GM18868 (cell line): ENCODE measurements around the gene KTN1.
A peak's percentile ranks its signal among the peaks of the same experiment; 100 is the strongest.

Source experiments
- ATAC-seq: cut with Tn5 transposase; IDR thresholded peaks from one replicate; pipeline ENCODE4 v1.9.1; 2021; ENCODE audit warnings: mild to moderate bottlenecking, moderate library complexity; ENCODE audit not compliant: unreplicated experiment

The KTN1 gene

GRCh38 chr14:55574988-55575387, 5.0 kb upstream of the KTN1 start:
- no peak for ATAC-seq

- no peak for ATAC-seq
Measured at GRCh38 chr14:55577229-55577628, 2.8 kb upstream of the KTN1 start.

GRCh38 chr14:55578511-55578910, 1.5 kb upstream of the KTN1 start:
- ATAC-seq: no peak

GRCh38 chr14:55580470-55581341, 699 bp downstream of the KTN1 start:
- peak; percentile 34 for ATAC-seq

GRCh38 chr14:55581342-55581771, 1.4 kb downstream of the KTN1 start:
- peak; percentile 0 for ATAC-seq

GRCh38 chr14:55582746-55583145, 2.7 kb downstream of the KTN1 start:
- peak; percentile 43 for ATAC-seq

GRCh38 chr14:55583942-55584468, 4.0 kb downstream of the KTN1 start:
- no peak for ATAC-seq

- no peak for ATAC-seq
Measured at GRCh38 chr14:55585854-55586253, 5.8 kb downstream of the KTN1 start.

- ATAC-seq: no peak
Measured at GRCh38 chr14:55586411-55586810, 6.4 kb downstream of the KTN1 start.

GRCh38 chr14:55587847-55588246, 7.8 kb downstream of the KTN1 start:
- no peak for ATAC-seq

- ATAC-seq: no peak
Measured at GRCh38 chr14:55588259-55588699, 8.3 kb downstream of the KTN1 start.

- no peak for ATAC-seq
Measured at GRCh38 chr14:55589171-55589570, 9.2 kb downstream of the KTN1 start.

- no peak for ATAC-seq
Measured at GRCh38 chr14:55592436-55592835, 12.4 kb downstream of the KTN1 start.

GRCh38 chr14:55593698-55594097, 13.7 kb downstream of the KTN1 start:
- no peak for ATAC-seq

- no peak for ATAC-seq
Measured at GRCh38 chr14:55599250-55599879, 19.4 kb downstream of the KTN1 start.

GRCh38 chr14:55600784-55601561, 21.0 kb downstream of the KTN1 start:
- ATAC-seq: no peak

GRCh38 chr14:55603401-55603953, 23.5 kb downstream of the KTN1 start:
- ATAC-seq: no peak

GRCh38 chr14:55604488-55604887, 24.5 kb downstream of the KTN1 start:
- no peak for ATAC-seq

- no peak for ATAC-seq
Measured at GRCh38 chr14:55604900-55605418, 25.0 kb downstream of the KTN1 start.

- ATAC-seq: no peak
Measured at GRCh38 chr14:55605793-55606192, 25.8 kb downstream of the KTN1 start.

GRCh38 chr14:55607386-55607785, 27.4 kb downstream of the KTN1 start:
- ATAC-seq: no peak
